H1 (cell line): ENCODE measurements around the gene ALG14. TPM values are rescaled to one million over a fixed set of nuclear protein-coding genes. Genes with fewer than 3 reads are reported as not detected.

ENCODE experiments used
- CTCF ChIA-PET: fragments of 300-600 bp; sonication (Branson Sonifier 250); formaldehyde crosslinking; loops from one replicate; lab custom pipeline; 2021; ENCODE audit not compliant: partially characterized antibody; lab: Charles Lee
- POLR2A ChIA-PET: fragments of 300-600 bp; sonication (Branson Sonifier 250); formaldehyde crosslinking; loops from one replicate; lab custom pipeline; 2021; ENCODE audit warnings: inconsistent platforms; ENCODE audit not compliant: partially characterized antibody; lab: Charles Lee
- DNase-seq, 2 experiments: peaks; one replicate each; pipeline versions ENCODE4 v3.0.0 to v3.0.0-alpha.2; 2010 to 2022; ENCODE audit warnings: low spot score in 2 of 2, low read depth in 1 of 2, mixed read lengths in 1 of 2
- FAIRE-seq: peaks from 2 replicates; lab custom pipeline; 2011; peaks lifted over from hg19 to GRCh38; lab: Jason Lieb, UNC
- H2AFZ ChIP-seq: 2 replicates; pipeline ENCODE4 v1.8.1; 2012; ENCODE audit warnings: low read length, inconsistent platforms
- H2AK5ac ChIP-seq: 2 replicates; pipeline ENCODE4 v1.6.1; 2013; ENCODE audit warnings: low read depth, low read length
- H2BK120ac ChIP-seq: replicated peaks from 2 replicates; pipeline ENCODE3; 2013; ENCODE audit warnings: low read depth, low read length, inconsistent platforms
- H2BK12ac ChIP-seq: 2 replicates; pipeline ENCODE4 v1.6.1; 2013; ENCODE audit warnings: low read depth, low read length
- H2BK15ac ChIP-seq: 2 replicates; pipeline ENCODE4 v1.6.1; 2013; ENCODE audit warnings: low read length
- H2BK20ac ChIP-seq: 2 replicates; pipeline ENCODE4 v1.6.1; 2013; ENCODE audit warnings: low read length
- H2BK5ac ChIP-seq: 2 replicates; pipeline ENCODE4 v1.6.1; 2013; ENCODE audit warnings: low read depth, low read length
- H3K14ac ChIP-seq: 2 replicates; pipeline ENCODE4 v1.6.1; 2013; ENCODE audit warnings: inconsistent platforms; ENCODE audit not compliant: insufficient read length
- H3K18ac ChIP-seq: 2 replicates; pipeline ENCODE4 v1.6.1; 2013; ENCODE audit warnings: low read length; ENCODE audit errors: extremely low read depth
- H3K23ac ChIP-seq: 2 replicates; pipeline ENCODE4 v1.6.1; 2013; ENCODE audit warnings: inconsistent platforms; ENCODE audit not compliant: insufficient read length
- H3K23me2 ChIP-seq: 2 replicates; pipeline ENCODE4 v1.6.1; 2013; ENCODE audit warnings: low read depth, low read length
- H3K27ac ChIP-seq: 2 replicates; pipeline ENCODE4 v1.6.1; 2011; ENCODE audit warnings: low read depth, low read length, inconsistent platforms
- H3K27me3 ChIP-seq, 4 experiments: replicated peaks in 1 of 4; 1 replicate in 1 of 4; 2 replicates in 3 of 4; pipeline versions ENCODE4 v1.6.1 to v1.8.1; 2011 to 2013; ENCODE audit warnings: low read length in 3 of 4, mild to moderate bottlenecking in 3 of 4, inconsistent platforms in 2 of 4, mixed read lengths in 2 of 4, moderate library complexity in 1 of 4; ENCODE audit not compliant: control insufficient read depth in 3 of 4, insufficient read depth in 3 of 4; ENCODE audit errors: extremely low read depth in 1 of 4
- H3K36me3 ChIP-seq, 4 experiments: 2 replicates each; pipeline versions ENCODE4 v1.6.1 to v1.8.1; 2011 to 2013; ENCODE audit warnings: mild to moderate bottlenecking in 4 of 4, low read length in 3 of 4, moderate library complexity in 2 of 4, control low read depth in 1 of 4, inconsistent platforms in 1 of 4; ENCODE audit not compliant: insufficient read depth in 4 of 4, control insufficient read depth in 2 of 4
- H3K4ac ChIP-seq: replicated peaks from 2 replicates; pipeline ENCODE3; 2013; ENCODE audit warnings: low read length, low read depth, mixed read lengths, inconsistent platforms; ENCODE audit not compliant: insufficient read length
- H3K4me1 ChIP-seq, 4 experiments: replicated peaks in 1 of 4; 1 replicate in 1 of 4; 2 replicates in 3 of 4; pipeline versions ENCODE4 v1.6.1 to v1.8.1; 2011 to 2013; ENCODE audit warnings: low read length in 3 of 4, inconsistent platforms in 2 of 4, mixed read lengths in 1 of 4; ENCODE audit not compliant: insufficient read depth in 4 of 4, control insufficient read depth in 3 of 4
- H3K4me2 ChIP-seq, 2 experiments: 2 replicates each; pipeline versions ENCODE4 v1.6.1 to v1.8.1; 2011 to 2013; ENCODE audit warnings: low read depth in 2 of 2, low read length in 2 of 2, control low read depth in 1 of 2, inconsistent platforms in 1 of 2, mild to moderate bottlenecking in 1 of 2; ENCODE audit not compliant: insufficient read depth in 1 of 2
- H3K4me3 ChIP-seq, 4 experiments: fragments of 200-600, 300-600 bp in 1 of 4; sonication (generic), shearing (Covaris generic), sonication (Bioruptor Twin) in 1 of 4; 2 replicates each; pipeline versions ENCODE4 v1.5.1 to v1.8.1; 2011 to 2016; ENCODE audit warnings: low read length in 4 of 4, low read depth in 3 of 4, control low read depth in 2 of 4, inconsistent platforms in 2 of 4, mild to moderate bottlenecking in 2 of 4, mixed read lengths in 1 of 4, moderate library complexity in 1 of 4; ENCODE audit not compliant: insufficient read depth in 2 of 4; ENCODE audit errors: extremely low read depth in 1 of 4
- H3K56ac ChIP-seq: replicated peaks from 2 replicates; pipeline ENCODE3; 2013; ENCODE audit warnings: low read depth, mild to moderate bottlenecking, mixed read lengths, low read length, inconsistent platforms; ENCODE audit not compliant: insufficient read length
- H3K79me1 ChIP-seq: 2 replicates; pipeline ENCODE4 v1.6.1; 2013; ENCODE audit warnings: low read depth, low read length, control low read depth
- H3K79me2 ChIP-seq, 2 experiments: 2 replicates each; pipeline versions ENCODE4 v1.6.1 to v1.8.1; 2012 to 2013; ENCODE audit warnings: low read length in 2 of 2, mild to moderate bottlenecking in 2 of 2, inconsistent platforms in 1 of 2; ENCODE audit not compliant: insufficient read depth in 2 of 2, control insufficient read depth in 1 of 2
- H3K9ac ChIP-seq, 4 experiments: replicated peaks in 1 of 4; 1 replicate in 1 of 4; 2 replicates in 3 of 4; pipeline versions ENCODE4 v1.6.1 to v1.8.1; 2011 to 2013; ENCODE audit warnings: low read depth in 3 of 4, low read length in 3 of 4, control low read depth in 2 of 4, mild to moderate bottlenecking in 2 of 4, moderate library complexity in 2 of 4, inconsistent platforms in 1 of 4; ENCODE audit errors: extremely low read depth in 1 of 4
- H3K9me3 ChIP-seq, 2 experiments: 2 replicates each; pipeline versions ENCODE4 v1.6.1 to v1.8.1; 2012 to 2013; ENCODE audit warnings: mild to moderate bottlenecking in 2 of 2, moderate library complexity in 2 of 2, control low read depth in 1 of 2, inconsistent platforms in 1 of 2, low read depth in 1 of 2, low read length in 1 of 2, mixed read lengths in 1 of 2; ENCODE audit not compliant: insufficient read depth in 2 of 2
- H4K20me1 ChIP-seq, 2 experiments: replicated peaks in 1 of 2; 2 replicates each; pipeline versions ENCODE3 to v1.8.1; 2011 to 2013; ENCODE audit warnings: inconsistent platforms in 2 of 2, low read length in 2 of 2, mild to moderate bottlenecking in 1 of 2; ENCODE audit not compliant: insufficient read depth in 2 of 2, control insufficient read depth in 1 of 2
- H4K5ac ChIP-seq: 2 replicates; pipeline ENCODE4 v1.6.1; 2013; ENCODE audit warnings: low read length, low read depth, mixed read lengths, inconsistent platforms; ENCODE audit not compliant: insufficient read length
- H4K8ac ChIP-seq: 2 replicates; pipeline ENCODE4 v1.8.0; 2013; ENCODE audit warnings: mild to moderate bottlenecking, moderate library complexity, low read length, inconsistent platforms; ENCODE audit not compliant: insufficient read depth; ENCODE audit errors: extremely low read depth
- H4K91ac ChIP-seq: replicated peaks from 2 replicates; pipeline ENCODE3; 2013; ENCODE audit warnings: low read length, mixed read lengths, inconsistent platforms; ENCODE audit not compliant: insufficient read length
- BCL11A ChIP-seq, 2 experiments: IDR thresholded peaks; one replicate each; pipeline ENCODE4 v1.6.1; 2011; ENCODE audit warnings: low read depth in 2 of 2, low read length in 2 of 2, mild to moderate bottlenecking in 2 of 2
- CHD2 ChIP-seq: IDR thresholded peaks from 2 replicates; pipeline ENCODE4 v1.6.1; 2012; ENCODE audit warnings: low read length, improper control_type of control experiment
- CREB1 ChIP-seq: IDR thresholded peaks from 2 replicates; pipeline ENCODE4 v1.6.1; 2012; ENCODE audit warnings: inconsistent platforms
- EP300 ChIP-seq, 2 experiments: IDR thresholded peaks; 1 replicate in 1 of 2; 2 replicates in 1 of 2; pipeline ENCODE4 v1.6.1; 2011 to 2012; ENCODE audit warnings: low read depth in 2 of 2, low read length in 2 of 2, mild to moderate bottlenecking in 2 of 2, borderline replicate concordance in 1 of 2, inconsistent platforms in 1 of 2, moderate library complexity in 1 of 2
- FOSL1 ChIP-seq: IDR thresholded peaks from 2 replicates; pipeline ENCODE4 v1.6.1; 2011; ENCODE audit warnings: mild to moderate bottlenecking, low read depth, low read length, moderate library complexity; ENCODE audit not compliant: insufficient read depth
- GABPA ChIP-seq: IDR thresholded peaks from 2 replicates; pipeline ENCODE4 v1.6.1; 2011; ENCODE audit warnings: mild to moderate bottlenecking, low read length, moderate library complexity, borderline replicate concordance; ENCODE audit not compliant: insufficient read depth
- HDAC6 ChIP-seq: IDR thresholded peaks from one replicate; pipeline ENCODE4 v1.7.1; 2012; ENCODE audit warnings: low read depth, mild to moderate bottlenecking, inconsistent platforms, low read length, moderate library complexity
- KDM1A ChIP-seq: fragments of 200-600, 300-600 bp; sonication (generic); IDR thresholded peaks from 2 replicates; pipeline ENCODE4 v1.7.1; 2016; ENCODE audit warnings: mild to moderate bottlenecking, low read length, borderline replicate concordance
- MAFK ChIP-seq: IDR thresholded peaks from 2 replicates; pipeline ENCODE4 v1.6.1; 2012; ENCODE audit warnings: low read depth, mild to moderate bottlenecking, improper control_type of control experiment, low read length
- POU5F1 ChIP-seq: IDR thresholded peaks from 2 replicates; pipeline ENCODE4 v1.6.1; 2011; ENCODE audit warnings: low read depth, mild to moderate bottlenecking, low read length, moderate library complexity
- RFX5 ChIP-seq: IDR thresholded peaks from 2 replicates; pipeline ENCODE4 v1.6.1; 2011; ENCODE audit warnings: low read depth, low read length, improper control_type of control experiment, borderline replicate concordance
- SIX5 ChIP-seq: IDR thresholded peaks from 2 replicates; pipeline ENCODE4 v1.6.1; 2011; ENCODE audit warnings: mild to moderate bottlenecking, low read depth, low read length
- TAF7 ChIP-seq: optimal IDR thresholded peaks from 2 replicates; pipeline ENCODE3; 2011; ENCODE audit warnings: low read depth, mild to moderate bottlenecking, inconsistent platforms, low read length, moderate library complexity, borderline replicate concordance
- WGBS, 2 experiments: shearing (Covaris generic) in 1 of 2; methylation state at CpG; one replicate each; pipeline versions ENCODE4 v1.1.6 to v1.1.7; 2013 to 2015; ENCODE audit warnings: low lambda C conversion rate in 2 of 2, mixed read lengths in 2 of 2, inconsistent platforms in 1 of 2, low coverage in 1 of 2, missing lambda C conversion rate in 1 of 2; ENCODE audit not compliant: insufficient replicate concordance in 2 of 2, insufficient coverage in 1 of 2, insufficient read length in 1 of 2; ENCODE audit errors: extremely low coverage in 1 of 2, missing lambda C conversion rate in 1 of 2; 5-methylcytosine and 5-hydroxymethylcytosine counted together
- polyA plus RNA-seq, 7 experiments: library from polyadenylated mRNA; depleted of rRNA in 3 of 7; stranded (reverse) in 5 of 7; unstranded in 2 of 7; fragments of >200 nt in 5 of 7; fragments of 200-250 nt in 2 of 7; gene quantifications; 1 replicate in 5 of 7; 2 replicates in 1 of 7; 4 replicates in 1 of 7; pipeline versions ENCODE4 v1.2.1 to v1.2.3, GENCODE V29; 2011 to 2013; ENCODE audit warnings: missing spikeins in 2 of 7, mixed read lengths in 2 of 7
- total RNA-seq: library from RNA; stranded (reverse); fragmentation: NEBNext Ultra II Directional; extraction: Animal tissue kit (Norgen Biotek cat#: 25700); gene quantifications from 2 replicates; pipeline ENCODE4 v1.2.1, GENCODE V29; 2021
- TF ChIP-seq, protein P1 (sequence below): IDR thresholded peaks from 2 replicates; pipeline ENCODE4 v1.6.1; 2012; ENCODE audit warnings: inconsistent platforms

The ALG14 gene
- total and polyA plus RNA-seq, 2 of the 8 experiments (the other 6 are each of a cell fraction or from before 2014, with no cell fraction given) = 0.95 to 1.3 TPM

DNA sequence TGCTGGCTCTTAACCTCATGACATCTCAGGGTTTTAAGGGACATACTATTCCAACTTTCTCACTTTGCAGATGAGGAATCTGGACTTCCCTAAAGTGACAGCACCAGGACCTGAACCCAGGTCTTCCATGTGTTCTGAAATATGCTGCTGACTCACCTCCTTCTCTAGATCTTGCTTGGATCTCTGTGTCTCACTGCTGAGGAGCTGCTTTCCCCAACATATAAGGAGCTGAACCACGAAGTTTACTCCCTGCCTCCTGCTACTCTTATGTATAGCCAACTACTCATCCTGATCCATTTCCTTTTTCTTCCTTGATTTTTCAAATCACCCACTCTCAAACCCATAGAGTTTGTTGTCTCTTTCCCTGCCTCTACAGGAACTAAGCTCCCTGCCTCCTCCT, 38.2 kb downstream of the ALG14 start:
- Histone ChIP-seq H3K14ac (no peak overlapping the region), H4K20me1 (no peaks in the 10 kb centered on the region), H2BK120ac (no peak overlapping the region), H2AFZ (no peak overlapping the region), H3K4me3 (no peak overlapping the region), H3K27me3 (no peaks in the 10 kb centered on the region; a peak in 1 of 7 replicates), H3K18ac (no peak overlapping the region), H3K23ac (no peak overlapping the region), H4K91ac (no peak overlapping the region), H3K23me2 (no peaks in the 10 kb centered on the region), H4K5ac (no peak overlapping the region), H2BK20ac (no peak overlapping the region), H3K9me3 (no peaks in the 10 kb centered on the region), H3K9ac (no peak overlapping the region), H2BK15ac (no peak overlapping the region), H2AK5ac (no peak overlapping the region), H3K79me1 (no peaks in the 10 kb centered on the region), H3K56ac (no peak overlapping the region), H4K8ac (no peak overlapping the region), H3K36me3 (no peaks in the 10 kb centered on the region), H3K4me2 (no peak overlapping the region), H3K4me1 (no peaks in the 10 kb centered on the region; a peak in 1 of 7 replicates), H2BK5ac (no peak overlapping the region), H3K4ac (no peak overlapping the region), H3K79me2 (no peaks in the 10 kb centered on the region), H3K27ac (no peak overlapping the region), H2BK12ac (no peak overlapping the region)
- 87% methylated on average over 1 of the region's 1 CpG; no CpG with 5 or more reads in 1 of the 2 experiments for WGBS, 2 experiments
- DNase-seq = no peak
- no peak for FAIRE-seq
- no peak for TF ChIP-seq KDM1A
- TF ChIP-seq BCL11A (IDR thresholded peaks at IDR 0.05; ENCODE audit: low read depth in 2 of 2, low read length in 2 of 2) = no peak
- no peak for TF ChIP-seq FOSL1
- TF ChIP-seq HDAC6 = no peak
- no peak for TF ChIP-seq POU5F1
- no peak for TF ChIP-seq CHD2
- TF ChIP-seq RFX5 = no peak
- no peak for TF ChIP-seq SIX5
- TF ChIP-seq, protein P1, sequence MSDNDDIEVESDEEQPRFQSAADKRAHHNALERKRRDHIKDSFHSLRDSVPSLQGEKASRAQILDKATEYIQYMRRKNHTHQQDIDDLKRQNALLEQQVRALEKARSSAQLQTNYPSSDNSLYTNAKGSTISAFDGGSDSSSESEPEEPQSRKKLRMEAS = no peak
- no peak for TF ChIP-seq CREB1
- TF ChIP-seq MAFK = no peak
- TF ChIP-seq EP300 (IDR thresholded peaks at IDR 0.05; ENCODE audit: borderline replicate concordance in 1 of 2, low read depth in 2 of 2, low read length in 2 of 2) = no peak
- TF ChIP-seq GABPA = no peak
- no peak for TF ChIP-seq TAF7
- ChIA-PET CTCF (interaction anchor here (0.6 to 5.2 kb wide), 3 partner anchors 9 to 180 kb away, joined by 3 to 16 read pairs (median 6); no protein-coding TSS in a partner anchor), POLR2A (interaction anchor here (1.0 kb wide), 1 partner anchor 9 kb away, joined by 3 read pairs; no protein-coding TSS in a partner anchor)
